HG02798 (cell line): ENCODE data around the gene GPR101.

Experiments
- ATAC-seq: cut with Tn5 transposase; IDR thresholded peaks from one replicate; pipeline ENCODE4 v1.9.1; 2021; ENCODE audit warnings: mild to moderate bottlenecking; ENCODE audit not compliant: unreplicated experiment, poor library complexity

Gene GPR101, protein sequence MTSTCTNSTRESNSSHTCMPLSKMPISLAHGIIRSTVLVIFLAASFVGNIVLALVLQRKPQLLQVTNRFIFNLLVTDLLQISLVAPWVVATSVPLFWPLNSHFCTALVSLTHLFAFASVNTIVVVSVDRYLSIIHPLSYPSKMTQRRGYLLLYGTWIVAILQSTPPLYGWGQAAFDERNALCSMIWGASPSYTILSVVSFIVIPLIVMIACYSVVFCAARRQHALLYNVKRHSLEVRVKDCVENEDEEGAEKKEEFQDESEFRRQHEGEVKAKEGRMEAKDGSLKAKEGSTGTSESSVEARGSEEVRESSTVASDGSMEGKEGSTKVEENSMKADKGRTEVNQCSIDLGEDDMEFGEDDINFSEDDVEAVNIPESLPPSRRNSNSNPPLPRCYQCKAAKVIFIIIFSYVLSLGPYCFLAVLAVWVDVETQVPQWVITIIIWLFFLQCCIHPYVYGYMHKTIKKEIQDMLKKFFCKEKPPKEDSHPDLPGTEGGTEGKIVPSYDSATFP

GRCh38 chrX:137033774-137034507, at the start of gene GPR101:
TSS of gene GPR101 (minus strand) at chrX:137033995. CDS start at chrX:137031674, 2,321 bp downstream.
- no peak for ATAC-seq

DNA sequence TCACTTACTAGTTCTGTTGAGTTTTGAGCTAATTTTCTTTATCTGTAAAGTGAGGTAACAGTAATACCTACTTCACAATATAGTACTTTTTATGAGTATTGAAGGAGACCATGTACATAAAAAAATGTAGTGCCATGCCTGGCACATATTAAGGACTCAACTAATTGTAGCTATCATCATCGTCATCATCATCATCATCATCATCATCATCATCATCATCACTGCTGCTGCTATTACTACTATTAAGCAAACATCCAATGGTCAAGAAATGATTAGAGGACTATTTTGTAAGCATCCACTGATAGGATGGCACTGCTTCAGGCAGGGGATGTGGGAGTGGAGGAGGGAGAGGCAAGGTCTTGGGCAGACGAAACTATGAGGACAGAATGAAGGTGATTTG, 47.4 kb upstream of the GPR101 start:
- no peak for ATAC-seq

DNA sequence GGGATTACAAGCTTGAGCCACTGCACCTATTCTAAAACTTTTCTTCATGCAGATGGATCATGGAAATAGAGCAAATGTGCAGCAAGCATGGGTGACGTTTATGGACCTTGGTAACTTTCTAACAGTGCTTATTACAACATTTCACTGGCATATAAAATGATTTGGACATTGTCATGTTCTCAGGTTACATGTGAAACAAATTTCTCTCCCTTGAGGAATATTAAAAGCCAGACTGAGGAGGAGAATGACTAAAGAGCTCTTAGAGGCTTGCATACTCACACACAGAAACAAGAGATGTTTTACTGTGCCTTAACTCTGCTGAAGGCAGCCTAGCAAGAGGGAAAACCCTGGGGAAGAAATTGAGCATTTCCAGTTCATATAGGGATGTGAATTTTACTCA, 38.6 kb upstream of the GPR101 start:
- no peak for ATAC-seq

- no peak for ATAC-seq
Observed at GRCh38 chrX:137071596-137071995, 37.8 kb upstream of the GPR101 start.

DNA sequence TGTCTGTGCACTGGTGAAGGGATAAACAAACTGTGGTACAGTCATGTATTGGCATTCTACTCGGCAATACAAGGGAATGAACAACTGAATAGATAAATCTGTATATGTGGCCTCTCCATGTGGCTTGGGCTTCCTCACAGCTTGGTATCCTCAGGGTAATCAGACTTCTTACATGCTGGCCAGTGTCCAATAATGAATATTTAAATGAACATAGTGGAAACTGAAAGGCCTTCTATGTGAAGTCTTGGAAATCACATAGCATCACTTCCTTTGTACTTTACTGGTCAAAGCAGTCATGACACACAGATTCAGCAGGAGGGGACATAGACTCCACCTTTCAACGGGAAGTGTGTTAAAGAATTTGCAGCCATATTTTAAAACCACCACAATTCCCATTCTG, 33.4 kb upstream of the GPR101 start:
- no peak for ATAC-seq

- ATAC-seq: no peak
Observed at GRCh38 chrX:137062915-137063617, 29.3 kb upstream of the GPR101 start.

GRCh38 chrX:137058339-137059127, 24.7 kb upstream of the GPR101 start:
- no peak for ATAC-seq

DNA sequence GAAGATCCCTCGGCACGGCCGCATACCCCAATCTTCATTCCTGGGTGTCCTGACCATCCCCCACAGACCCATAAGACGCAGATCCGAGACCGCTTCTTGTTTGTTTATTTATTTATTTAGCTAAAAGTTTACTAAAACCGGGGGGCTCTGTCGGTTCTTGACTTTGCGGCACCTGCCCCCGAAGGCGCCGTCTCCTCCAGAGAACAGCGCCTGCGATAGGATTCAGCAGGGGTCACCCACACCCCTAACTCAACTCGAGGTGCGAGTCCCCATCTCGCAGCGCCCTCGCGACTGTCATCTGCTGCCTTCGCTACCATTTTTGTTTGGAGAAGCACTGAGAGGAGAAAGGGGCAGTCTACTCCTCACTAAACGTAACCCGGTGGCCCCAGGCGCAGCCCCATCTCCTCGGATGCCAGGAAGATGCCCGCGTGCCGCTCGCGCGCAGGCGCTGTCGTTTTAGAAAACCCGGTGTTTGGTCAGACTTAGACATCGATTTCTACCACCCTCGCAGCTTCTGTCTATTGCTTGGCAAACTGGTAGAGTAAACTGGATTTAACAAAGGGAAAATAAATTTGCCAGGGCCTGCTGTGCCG, 18.9 kb upstream of the GPR101 start:
- ATAC-seq: peak; percentile 23

GRCh38 chrX:137051978-137052642, 18.3 kb upstream of the GPR101 start:
- ATAC-seq: peak; percentile 99

GRCh38 chrX:137044893-137045292, 11.1 kb upstream of the GPR101 start:
- ATAC-seq: no peak

DNA sequence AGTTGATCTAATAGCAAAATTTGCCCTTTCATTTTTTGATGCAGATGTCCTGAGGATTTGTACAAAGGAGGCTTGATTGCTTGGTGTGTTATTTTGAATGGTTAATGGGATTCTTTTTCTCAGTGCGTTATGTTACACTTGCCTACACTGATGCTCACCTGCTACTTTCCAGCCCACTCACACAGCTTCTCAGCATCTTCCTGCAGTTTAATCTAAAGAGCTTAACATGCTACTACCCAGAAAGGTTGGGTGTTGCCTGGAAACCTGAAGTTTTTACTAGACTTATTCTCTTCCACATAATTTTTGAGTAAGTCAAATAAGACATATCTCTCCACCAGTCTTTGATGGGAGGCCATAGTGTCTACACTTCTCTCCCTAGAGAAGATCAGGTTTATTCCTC, 9.9 kb upstream of the GPR101 start:
- no peak for ATAC-seq

- no peak for ATAC-seq
Observed at GRCh38 chrX:137041329-137041728, 7.5 kb upstream of the GPR101 start.

DNA sequence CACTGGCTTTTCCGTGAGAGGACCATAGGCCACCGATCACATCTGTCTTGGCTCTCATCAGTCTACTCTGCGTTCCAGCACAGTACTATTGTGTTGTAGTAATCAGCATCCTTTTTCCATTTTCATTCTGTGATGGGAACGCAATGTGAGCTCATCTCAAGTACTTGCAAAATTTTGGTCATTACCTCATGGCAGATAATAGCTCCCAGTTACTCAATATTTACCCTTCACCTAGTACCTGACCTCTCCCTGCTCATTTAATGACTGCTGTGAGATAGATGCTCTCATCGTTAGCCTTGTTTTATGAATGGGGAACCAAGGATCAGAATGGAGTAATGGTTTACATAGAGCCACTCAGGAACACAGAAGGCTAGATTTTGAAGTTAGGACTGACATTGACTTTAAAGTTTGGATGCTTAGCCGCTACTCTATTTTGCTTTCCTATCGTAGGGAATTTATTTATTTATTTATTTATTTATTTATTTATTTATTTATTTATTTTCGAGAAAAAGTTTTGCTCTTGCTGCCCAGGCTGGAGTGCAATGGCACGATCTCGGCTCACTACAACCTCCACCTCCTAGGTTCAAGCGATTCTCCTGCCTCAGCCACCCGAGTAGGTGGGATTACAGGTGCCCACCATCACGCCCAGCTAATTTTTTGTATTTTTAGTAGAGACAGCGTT, 6.5 kb upstream of the GPR101 start:
- ATAC-seq: no peak

- no peak for ATAC-seq
Observed at GRCh38 chrX:137034508-137034872, 695 bp upstream of the GPR101 start.

- ATAC-seq: no peak
Observed at GRCh38 chrX:137032841-137033773, 688 bp downstream of the GPR101 start.

DNA sequence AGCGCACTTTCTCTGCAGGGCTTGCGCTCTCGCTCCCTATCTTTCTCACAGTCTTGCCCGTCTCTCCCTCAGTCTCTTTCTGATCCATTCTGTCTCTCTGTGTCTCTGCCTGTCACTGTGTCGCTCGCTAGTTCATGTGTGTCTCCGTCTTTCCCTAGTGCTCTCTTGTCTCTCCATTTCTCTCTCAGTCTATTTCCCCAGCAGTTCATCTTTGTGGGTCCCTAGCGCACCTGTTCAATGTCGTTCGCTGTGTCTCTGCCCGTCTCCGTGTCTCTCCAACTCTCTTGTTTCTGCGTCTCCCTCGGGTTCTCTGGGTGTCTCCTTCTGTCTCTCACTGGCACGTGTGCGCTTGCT, 1.5 kb downstream of the GPR101 start:
- ATAC-seq: peak; percentile 6

- ATAC-seq: peak; percentile 90
Observed at GRCh38 chrX:137031517-137032340, 2.1 kb downstream of the GPR101 start.
